ENCODE results near the gene WRAP53. TPM values are rescaled to one million over a fixed set of nuclear protein-coding genes. Genes with fewer than 3 reads are reported as not detected.

The WRAP53 gene
- total and polyA plus RNA-seq, 10 of the 15 experiments (the other 5 are each of a cell fraction or from before 2014, with no cell fraction given): 1.9 to 42.0 (median 21.9) TPM

DNA sequence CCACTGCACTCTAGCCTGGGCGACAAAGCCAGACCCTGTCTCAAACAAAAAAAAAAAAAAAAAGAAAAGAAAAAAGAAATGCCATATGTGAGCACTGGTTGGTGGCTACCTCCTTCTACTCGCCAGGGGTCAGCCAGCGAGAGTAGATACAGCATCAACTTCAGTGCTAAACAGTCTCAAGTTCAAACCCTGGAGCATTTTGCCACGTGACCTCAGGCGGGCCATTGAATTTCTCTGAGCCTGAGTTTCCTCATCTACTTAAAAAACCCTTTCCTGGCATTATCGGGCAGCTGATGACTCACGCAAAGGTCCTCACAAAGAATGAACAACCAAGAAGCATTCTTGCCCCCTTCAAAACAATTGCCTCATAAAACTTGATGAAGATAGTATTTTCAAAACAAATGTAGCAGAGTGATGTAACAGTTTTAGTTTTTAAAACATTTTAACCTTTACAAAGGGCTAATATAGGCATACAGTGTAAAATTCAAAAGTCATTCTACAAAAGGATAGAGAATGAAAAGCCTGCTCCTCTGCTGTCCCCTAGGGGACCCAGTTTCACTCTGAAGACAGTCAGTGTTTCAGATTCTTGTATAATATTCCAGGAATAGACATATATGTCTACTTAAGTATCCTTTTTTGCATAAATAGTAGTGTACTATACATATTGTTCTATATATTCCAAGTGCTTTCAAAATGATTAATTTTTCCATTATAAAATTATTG lies 57.6 kb downstream of the WRAP53 start:
- no peaks in the 10 kb centered on the region for H3K4me1 ChIP-seq (ENCODE audit: control insufficient read depth, insufficient read depth, low read length)

More for the DNA sequence above, 57.6 kb downstream of the WRAP53 start:
- ATAC-seq (no peak), FAIRE-seq (no peak), DNase-seq (ENCODE audit: low read depth, low spot score) (no peak)
- H2AFZ ChIP-seq (ENCODE audit: control insufficient read depth, low read depth, low read length): no peak overlapping the region
- H4K20me1 ChIP-seq (ENCODE audit: control insufficient read depth, insufficient read depth): no peaks in the 10 kb centered on the region
- H3K79me2 ChIP-seq (ENCODE audit: control insufficient read depth, insufficient read depth, low read length): no peaks in the 10 kb centered on the region
- intact Hi-C loops (cut with micrococcal nuclease; ENCODE audit: unreplicated experiment) (loop anchor here (10.0 kb wide), 1 partner anchor 79 kb away; no protein-coding TSS in a partner anchor), in situ Hi-C loops (cut with MboI) (no loop called here)
- no TSS peak for BruUV-seq (replicated peaks)
- ChIA-PET CTCF (interaction anchor here (0.6 to 4.1 kb wide), 3 partner anchors 46 to 311 kb away, joined by 3 to 50 read pairs (median 30); no protein-coding TSS in a partner anchor), RAD21 (ENCODE audit: unreplicated experiment) (interaction anchor here (0.7 kb wide), 1 partner anchor 75 kb away, joined by 3 read pairs; no protein-coding TSS in a partner anchor), POLR2A (interaction anchor here (0.7 kb wide), 1 partner anchor 568 kb away, joined by 5 read pairs; no protein-coding TSS in a partner anchor), SMC1A (ENCODE audit: uncharacterized antibody, unreplicated experiment) (no interaction called here)
- H3K27me3 ChIP-seq (replicated peaks in 1 of 2; ENCODE audit: control insufficient read depth in 2 of 2, insufficient read depth in 2 of 2, low read length in 1 of 2): no peaks in the 10 kb centered on the region; a peak in 3 of 4 replicates
- no peak for TF ChIP-seq NFIC (IDR thresholded peaks at IDR 0.05; ENCODE audit: low read depth, low read length)
- TF ChIP-seq ZNF384 (IDR thresholded peaks at IDR 0.05; ENCODE audit: borderline replicate concordance, low read depth, low read length): no peak
- no peak for TF ChIP-seq IKZF2 (IDR thresholded peaks at IDR 0.05)
- TF ChIP-seq RAD21 (IDR thresholded peaks at IDR 0.05; ENCODE audit: insufficient read depth, low read depth, low read length): no peak
- TF ChIP-seq SREBF1 (IDR thresholded peaks at IDR 0.05; ENCODE audit: low read length): no peak
- no peak for TF ChIP-seq MXI1 (IDR thresholded peaks at IDR 0.05; ENCODE audit: low read depth, low read length)
- no peak for TF ChIP-seq SMARCA5 (IDR thresholded peaks at IDR 0.05)
- no peak for TF ChIP-seq TBL1XR1 (IDR thresholded peaks at IDR 0.05; ENCODE audit: low read depth, low read length)
- no peak for TF ChIP-seq NFYB (IDR thresholded peaks at IDR 0.05; ENCODE audit: insufficient read depth, low read depth, low read length)
- no peak for TF ChIP-seq JUND (IDR thresholded peaks at IDR 0.05; ENCODE audit: low read depth, low read length)
- no peak for TF ChIP-seq KAT2A (conservative IDR thresholded peaks at IDR 0.05; ENCODE audit: control insufficient read depth, low read depth, low read length)
- no peak for TF ChIP-seq RFX5 (IDR thresholded peaks at IDR 0.05; ENCODE audit: low read depth, low read length)
- TF ChIP-seq PML (IDR thresholded peaks at IDR 0.05; ENCODE audit: low read length): no peak
- TF ChIP-seq CEBPB (IDR thresholded peaks at IDR 0.05; ENCODE audit: borderline replicate concordance in 1 of 2, low read depth in 2 of 2, low read length in 2 of 2): no peak
- no peak for TF ChIP-seq SMAD1 (IDR thresholded peaks at IDR 0.05; ENCODE audit: low read depth, partially characterized antibody)
- no peak overlapping the region for H3K4me3 ChIP-seq
- no peak overlapping the region for H3K27ac ChIP-seq (ENCODE audit: control insufficient read depth, insufficient read depth)
- no peak overlapping the region for H3K9ac ChIP-seq (ENCODE audit: control insufficient read depth, insufficient read depth, low read length)
- H3K9me3 ChIP-seq (replicated peaks; ENCODE audit: control insufficient read depth, insufficient read depth, low read length): no peaks in the 10 kb centered on the region
- no peak overlapping the region for H3K4me2 ChIP-seq (ENCODE audit: control insufficient read depth, insufficient read depth)
- H3K36me3 ChIP-seq (ENCODE audit: control insufficient read depth in 2 of 2, insufficient read depth in 2 of 2, low read length in 1 of 2): no peaks in the 10 kb centered on the region
- 17% methylated on average over 7 of the region's 7 CpGs for WGBS (ENCODE audit: insufficient coverage, insufficient replicate concordance, low lambda C conversion rate, missing lambda C conversion rate)
